ENCODE results near the gene ADPRHL1. TPM values are rescaled to one million over a fixed set of nuclear protein-coding genes. Genes with fewer than 3 reads are reported as not detected.

The ADPRHL1 gene
- total RNA-seq, 2 experiments from 2014 or later, result 0.50 to 0.56 TPM

GRCh38 chr13:113358653-113359190 is 94.6 kb downstream of the ADPRHL1 start:
- intact Hi-C loops (cut with micrococcal nuclease), result no loop called here
- H3K4me3 Mint-ChIP-seq, result no peak overlapping the region
- ChIA-PET CTCF (no interaction called here), POLR2A (no interaction called here)
- no peak for DNase-seq
- H3K36me3 Mint-ChIP-seq, result no peaks in the 10 kb centered on the region
- peaks cover 12% of the 10 kb centered on the region for H3K27me3 Mint-ChIP-seq
- H3K4me1 Mint-ChIP-seq (ENCODE audit: low read depth), result no peaks in the 10 kb centered on the region
- H3K9me3 Mint-ChIP-seq, result no peaks in the 10 kb centered on the region
- H3K27ac Mint-ChIP-seq, result no peak overlapping the region

GRCh38 chr13:113357529-113357928 is 95.8 kb downstream of the ADPRHL1 start:
- DNase-seq, result no peak
- intact Hi-C loops (cut with micrococcal nuclease), result no loop called here
- CTCF ChIA-PET, result no interaction called here
- H3K9me3 Mint-ChIP-seq, result no peaks in the 10 kb centered on the region
- POLR2A ChIA-PET, result no interaction called here
- no peaks in the 10 kb centered on the region for H3K4me1 Mint-ChIP-seq (ENCODE audit: low read depth)
- H3K27me3 Mint-ChIP-seq, result peaks cover 9% of the 10 kb centered on the region
- H3K36me3 Mint-ChIP-seq, result no peaks in the 10 kb centered on the region
- no peak overlapping the region for H3K4me3 Mint-ChIP-seq
- H3K27ac Mint-ChIP-seq, result no peak overlapping the region

- Mint-ChIP-seq H3K9me3 (no peaks in the 10 kb centered on the region), H3K36me3 (no peaks in the 10 kb centered on the region), H3K27me3 (peaks cover 4% of the 10 kb centered on the region), H3K4me1 (ENCODE audit: low read depth) (no peaks in the 10 kb centered on the region), H3K4me3 (no peak overlapping the region), H3K27ac (no peak overlapping the region)
- POLR2A ChIA-PET, result no interaction called here
- no peak for DNase-seq
- CTCF ChIA-PET, result no interaction called here
- intact Hi-C loops (cut with micrococcal nuclease), result no loop called here
These were observed 96.7 kb downstream of the ADPRHL1 start for GRCh38 chr13:113356596-113356995.

- intact Hi-C loops (cut with micrococcal nuclease), result no loop called here
- Mint-ChIP-seq H3K4me1 (ENCODE audit: low read depth) (no peaks in the 10 kb centered on the region), H3K9me3 (no peaks in the 10 kb centered on the region), H3K36me3 (no peaks in the 10 kb centered on the region), H3K27me3 (peaks cover 3% of the 10 kb centered on the region), H3K4me3 (no peak overlapping the region), H3K27ac (no peak overlapping the region)
- ChIA-PET POLR2A (no interaction called here), CTCF (interaction anchor here (1.0 kb wide), 1 partner anchor 38 kb away, joined by 4 read pairs; no protein-coding TSS in a partner anchor)
- no peak for DNase-seq
These were observed 97.7 kb downstream of the ADPRHL1 start for GRCh38 chr13:113355621-113356020.

- POLR2A ChIA-PET, result no interaction called here
- Mint-ChIP-seq H3K27me3 (peaks cover 3% of the 10 kb centered on the region), H3K27ac (no peak overlapping the region), H3K4me3 (no peak overlapping the region), H3K9me3 (no peaks in the 10 kb centered on the region), H3K36me3 (no peaks in the 10 kb centered on the region), H3K4me1 (ENCODE audit: low read depth) (no peaks in the 10 kb centered on the region)
- no peak for DNase-seq
- intact Hi-C loops (cut with micrococcal nuclease), result no loop called here
- CTCF ChIA-PET, result interaction anchor here (1.0 kb wide), 1 partner anchor 39 kb away, joined by 4 read pairs; no protein-coding TSS in a partner anchor
These were observed 98.3 kb downstream of the ADPRHL1 start for GRCh38 chr13:113354831-113355610.

GRCh38 chr13:113353254-113353653 is 100.0 kb downstream of the ADPRHL1 start:
- CTCF ChIA-PET, result no interaction called here
- H3K4me1 Mint-ChIP-seq (ENCODE audit: low read depth), result no peaks in the 10 kb centered on the region
- H3K36me3 Mint-ChIP-seq, result no peaks in the 10 kb centered on the region
- no peak overlapping the region for H3K27ac Mint-ChIP-seq
- POLR2A ChIA-PET, result no interaction called here
- intact Hi-C loops (cut with micrococcal nuclease), result no loop called here
- H3K27me3 Mint-ChIP-seq, result no peaks in the 10 kb centered on the region
- H3K4me3 Mint-ChIP-seq, result no peak overlapping the region
- H3K9me3 Mint-ChIP-seq, result no peaks in the 10 kb centered on the region
- DNase-seq, result no peak

GRCh38 chr13:113351514-113352026 is 101.7 kb downstream of the ADPRHL1 start:
- H3K4me3 Mint-ChIP-seq, result no peak overlapping the region
- no peaks in the 10 kb centered on the region for H3K4me1 Mint-ChIP-seq (ENCODE audit: low read depth)
- CTCF ChIA-PET, result no interaction called here
- no peak overlapping the region for H3K27ac Mint-ChIP-seq
- H3K36me3 Mint-ChIP-seq, result no peaks in the 10 kb centered on the region
- no peak for DNase-seq
- H3K9me3 Mint-ChIP-seq, result peaks cover 3% of the 10 kb centered on the region
- H3K27me3 Mint-ChIP-seq, result no peaks in the 10 kb centered on the region
- POLR2A ChIA-PET, result no interaction called here
- intact Hi-C loops (cut with micrococcal nuclease), result no loop called here

GRCh38 chr13:113350938-113351335 is 102.4 kb downstream of the ADPRHL1 start:
- H3K9me3 Mint-ChIP-seq, result peaks cover 3% of the 10 kb centered on the region
- DNase-seq, result no peak
- H3K4me3 Mint-ChIP-seq, result no peak overlapping the region
- no peaks in the 10 kb centered on the region for H3K4me1 Mint-ChIP-seq (ENCODE audit: low read depth)
- ChIA-PET POLR2A (no interaction called here), CTCF (no interaction called here)
- H3K36me3 Mint-ChIP-seq, result no peaks in the 10 kb centered on the region
- H3K27me3 Mint-ChIP-seq, result no peaks in the 10 kb centered on the region
- H3K27ac Mint-ChIP-seq, result no peak overlapping the region
- intact Hi-C loops (cut with micrococcal nuclease), result no loop called here

- H3K27me3 Mint-ChIP-seq, result no peaks in the 10 kb centered on the region
- ChIA-PET POLR2A (no interaction called here), CTCF (no interaction called here)
- no peaks in the 10 kb centered on the region for H3K4me1 Mint-ChIP-seq (ENCODE audit: low read depth)
- no peak for DNase-seq
- no peak overlapping the region for H3K4me3 Mint-ChIP-seq
- no peak overlapping the region for H3K27ac Mint-ChIP-seq
- peaks cover 4% of the 10 kb centered on the region for H3K36me3 Mint-ChIP-seq
- intact Hi-C loops (cut with micrococcal nuclease), result no loop called here
- H3K9me3 Mint-ChIP-seq, result peaks cover 8% of the 10 kb centered on the region
These were observed 103.0 kb downstream of the ADPRHL1 start for GRCh38 chr13:113350065-113350937.

Other genes with a start within 250 kb of the ADPRHL1 start
- 10 to 100 TPM; 66.6 to 72.4 TPM for gene PCID2, start 244.8 kb downstream of the ADPRHL1 start, total RNA-seq
- 10 to 100 TPM; 65.9 to 70.2 TPM for gene CUL4A, start 243.9 kb downstream of the ADPRHL1 start, total RNA-seq
- 10 to 100 TPM; 45.9 to 46.8 TPM for gene LAMP1, start 156.2 kb downstream of the ADPRHL1 start, total RNA-seq
- gene GRTP1, start 89.4 kb downstream of the ADPRHL1 start, total RNA-seq, result under 1 TPM; 0.44 to 0.59 TPM
- 10 to 100 TPM; 14.4 to 15.8 TPM for gene DCUN1D2, start 37.2 kb upstream of the ADPRHL1 start, total RNA-seq
- 100 to 1,000 TPM; 149 to 156 TPM for gene TFDP1, start 131.3 kb upstream of the ADPRHL1 start, total RNA-seq
- not detected for gene ATP4B, start 204.7 kb upstream of the ADPRHL1 start, total RNA-seq
- gene GRK1, start 213.7 kb upstream of the ADPRHL1 start, total RNA-seq, result not detected

All from activated CD4-positive, alpha-beta memory T cell treated with anti-CD3 and anti-CD28 coated beads for 36 hours (primary cell).